ENCODE results near the gene PAPSS2. TPM values are rescaled to one million over a fixed set of nuclear protein-coding genes. Genes with fewer than 3 reads are reported as not detected.

The PAPSS2 gene
- total RNA-seq, 1 experiment from 2014 or later = 24.5 TPM

GRCh38 chr10:87615856-87616255, 43.8 kb upstream of the PAPSS2 start:
- H3K9me3 Mint-ChIP-seq = peaks cover 17 to 21% of the 10 kb centered on the region in 2 experiments

More at GRCh38 chr10:87615856-87616255, 43.8 kb upstream of the PAPSS2 start:
- H3K4me2 ChIP-seq (ENCODE audit: insufficient read depth, insufficient read length, low read length) = no peak overlapping the region
- no peaks in the 10 kb centered on the region; the same call in 1 of the 2 replicates for H3K27me3 ChIP-seq (ENCODE audit: insufficient read depth, low read length)
- no peak overlapping the region for H2BK12ac ChIP-seq (ENCODE audit: insufficient read length, low read depth, low read length)
- no peak overlapping the region for H3K27ac Mint-ChIP-seq
- H4K20me1 ChIP-seq (ENCODE audit: control insufficient read depth, insufficient read depth, insufficient read length) = no peaks in the 10 kb centered on the region
- H3K56ac ChIP-seq (ENCODE audit: insufficient read length, low read depth, low read length) = no peak overlapping the region
- no peak overlapping the region for H2BK5ac ChIP-seq (ENCODE audit: insufficient read length, low read length)
- no peak overlapping the region for H4K91ac ChIP-seq (ENCODE audit: insufficient read length, low read depth, low read length)
- no peaks in the 10 kb centered on the region for H3K79me2 ChIP-seq (ENCODE audit: insufficient read depth, low read length)
- H4K8ac ChIP-seq (replicated peaks; ENCODE audit: insufficient read length, low read depth, low read length) = no peak overlapping the region
- no peak for TF ChIP-seq CTCF (conservative IDR thresholded peaks at IDR 0.05)
- DNase-seq = no peak
- no peak overlapping the region for H3K9ac ChIP-seq (ENCODE audit: extremely low read depth, insufficient read length, low read length)
- no peak overlapping the region for H2BK120ac ChIP-seq (ENCODE audit: low read depth, low read length, poor library complexity, severe bottlenecking)
- no CpG with 5 or more reads among the region's 3 CpGs for WGBS (ENCODE audit: extremely low coverage, insufficient read length, low lambda C conversion rate)
- H3K4me1 Mint-ChIP-seq = peaks cover 29 to 33% of the 10 kb centered on the region in 2 experiments
- no peak overlapping the region for H2AFZ ChIP-seq (ENCODE audit: low read length)
- no peak overlapping the region for H3K27ac ChIP-seq (ENCODE audit: insufficient read length, low read depth, low read length)
- no peak overlapping the region for H3K23ac ChIP-seq (ENCODE audit: insufficient read length, low read depth, low read length)
- H3K4me3 Mint-ChIP-seq = no peak overlapping the region
- no peaks in the 10 kb centered on the region for H3K79me1 ChIP-seq (ENCODE audit: insufficient read depth, low read depth, low read length, poor library complexity, severe bottlenecking)
- H3T11ph ChIP-seq (ENCODE audit: low read length) = no peak overlapping the region
- peaks cover 2% of the 10 kb centered on the region; the same call in 1 of the 2 replicates for H3K4me1 ChIP-seq (ENCODE audit: insufficient read depth, low read length)
- H3K9me3 ChIP-seq (ENCODE audit: control insufficient read depth, low read depth, low read length) = peaks cover 7% of the 10 kb centered on the region
- no peaks in the 10 kb centered on the region for H3K23me2 ChIP-seq (ENCODE audit: insufficient read length, low read depth, low read length, poor library complexity, severe bottlenecking)
- H2AK5ac ChIP-seq (ENCODE audit: insufficient read length, low read length) = no peak overlapping the region
- H3K18ac ChIP-seq (ENCODE audit: insufficient read length, low read depth, low read length) = no peak overlapping the region
- no peak overlapping the region for H4K5ac ChIP-seq (ENCODE audit: insufficient read length, low read depth, low read length)
- H2BK15ac ChIP-seq (ENCODE audit: low read depth, low read length) = no peak overlapping the region
- H3K14ac ChIP-seq (ENCODE audit: insufficient read depth, low read length) = no peak overlapping the region
- no peak overlapping the region for H2BK20ac ChIP-seq (ENCODE audit: low read depth, low read length, poor library complexity, severe bottlenecking)
- H3K36me3 Mint-ChIP-seq (ENCODE audit: insufficient read depth in 1 of 3, low read depth in 3 of 3) = peaks cover 14 to 23% (median 17%) of the 10 kb centered on the region in 3 experiments
- peaks cover 2% of the 10 kb centered on the region; the same call in 1 of the 2 replicates for H3K27me3 Mint-ChIP-seq (ENCODE audit: low read depth)
- no peak overlapping the region for H3K4ac ChIP-seq (ENCODE audit: low read depth, low read length)

All from H9 (cell line).